ENCODE data around the gene SLC31A2.
"Not testable (repeated sequence)": the region's sequence is repeated elsewhere in the genome, so short reads cannot be mapped to it uniquely, and the experiment has no call there.

The SLC31A2 gene, protein sequence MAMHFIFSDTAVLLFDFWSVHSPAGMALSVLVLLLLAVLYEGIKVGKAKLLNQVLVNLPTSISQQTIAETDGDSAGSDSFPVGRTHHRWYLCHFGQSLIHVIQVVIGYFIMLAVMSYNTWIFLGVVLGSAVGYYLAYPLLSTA

DNA sequence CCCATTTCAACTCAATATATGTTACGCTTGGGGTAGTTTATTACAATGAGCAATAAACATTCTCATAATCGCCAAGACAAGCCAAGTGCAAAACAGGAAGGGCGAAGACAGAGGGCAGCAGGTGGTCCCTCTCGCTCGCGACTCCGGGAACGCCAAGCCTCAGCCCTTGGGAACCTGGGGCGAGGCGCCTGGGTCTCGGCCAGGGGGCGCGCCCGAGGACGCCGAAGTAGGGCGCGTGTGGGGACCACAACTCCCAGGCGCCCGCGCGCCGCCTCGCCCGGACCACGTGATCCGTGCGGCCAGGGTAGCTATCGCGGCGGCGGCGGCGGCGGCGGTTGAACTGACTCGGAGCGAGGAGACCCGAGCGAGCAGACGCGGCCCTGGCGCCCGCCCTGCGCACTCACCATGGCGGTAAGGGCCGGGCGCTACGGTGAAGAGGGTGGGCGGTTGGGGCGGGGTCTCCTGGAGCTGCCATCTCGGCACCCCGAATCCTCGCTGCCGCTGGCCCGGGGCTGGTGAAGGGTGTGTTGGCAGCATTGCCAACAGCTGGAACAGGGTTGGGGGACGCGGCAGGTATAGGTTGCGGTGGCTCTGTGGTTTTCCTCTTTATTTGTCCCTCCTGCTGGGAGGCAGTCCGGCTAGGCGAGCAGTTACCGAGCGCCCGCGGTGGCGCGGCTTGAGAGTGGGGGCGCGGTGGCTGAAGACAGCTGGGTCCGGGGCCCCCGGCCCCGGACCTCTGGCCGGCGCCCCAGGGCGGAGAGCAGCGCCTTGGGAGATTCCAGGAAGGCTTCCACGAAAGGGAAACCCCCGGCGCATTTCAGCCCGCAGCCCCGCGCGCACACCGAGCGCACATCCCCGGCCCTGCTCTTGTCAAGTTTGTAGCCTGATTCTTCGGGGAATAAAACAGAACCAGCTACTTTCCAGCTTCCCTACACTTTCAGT is at the start of gene SLC31A2:
SLC31A2 (plus strand) TSS at position 338 of the 942 bp plus-strand sequence; CDS start at position 406, 68 bp downstream.
- peak; percentile 79 to 89 for DNase-seq

DNA sequence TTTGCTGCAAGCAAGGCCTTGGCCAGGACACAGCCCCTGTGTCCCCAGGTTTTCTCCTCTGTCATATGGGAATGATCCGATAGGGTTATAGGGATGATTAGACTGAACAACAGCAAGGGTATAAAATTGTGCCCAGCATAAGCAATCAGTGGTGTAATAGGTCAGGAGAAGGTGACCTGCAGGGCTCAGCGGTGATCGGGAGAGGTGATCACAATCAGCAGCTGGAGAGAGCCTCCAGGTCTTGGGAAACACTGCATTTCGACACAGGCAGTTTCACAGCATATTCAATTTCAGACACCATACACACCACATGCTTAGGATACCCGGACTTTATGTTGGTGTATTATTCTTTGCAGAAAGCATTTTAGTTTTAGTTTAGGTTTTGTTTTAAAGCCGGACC is 45.5 kb upstream of the SLC31A2 start:
- not testable (repeated sequence) for DNase-seq

DNA sequence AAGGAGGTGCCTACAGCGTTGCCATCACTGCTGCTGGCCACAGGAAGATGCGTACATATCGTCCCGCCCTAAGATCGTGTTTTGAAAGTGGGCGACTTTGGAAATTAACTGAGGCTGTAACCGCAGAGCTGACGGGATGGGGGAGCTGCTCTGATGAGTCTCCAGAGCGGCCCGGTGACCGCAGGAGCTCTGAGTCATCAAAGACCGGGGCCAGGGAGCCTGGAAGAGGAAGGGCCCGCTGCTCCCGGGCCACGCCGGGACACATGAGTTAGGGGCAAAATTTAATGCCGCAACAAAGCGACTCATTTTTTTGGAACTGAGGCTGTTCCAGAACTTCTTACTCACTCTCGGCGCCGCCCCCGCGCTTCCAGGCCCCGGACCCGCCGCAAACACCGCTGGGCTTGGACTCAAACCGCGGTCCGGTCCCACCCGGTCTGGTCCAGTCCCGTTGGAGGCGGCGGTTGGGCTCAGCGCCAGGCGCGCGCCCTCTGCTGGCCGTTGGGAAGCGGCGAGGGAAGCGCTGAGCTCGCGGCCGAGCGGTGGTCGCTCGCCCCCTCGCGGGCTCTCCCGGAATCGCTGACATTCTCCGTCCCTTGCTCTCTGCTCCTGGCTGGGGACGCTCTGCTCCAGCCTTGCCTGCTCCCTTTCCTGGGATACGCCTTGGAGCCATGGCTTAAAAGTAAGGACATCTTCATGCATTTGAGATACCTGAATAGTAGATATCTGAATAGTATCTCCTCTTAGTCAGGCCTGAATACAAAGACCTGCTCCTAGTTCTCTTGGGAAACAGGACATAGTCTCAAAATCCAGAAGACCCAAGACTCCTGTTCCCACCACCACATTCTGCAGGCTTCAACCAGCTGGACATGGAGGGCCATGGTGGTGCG is 39.5 kb upstream of the SLC31A2 start:
- DNase-seq: not testable (repeated sequence)

DNA sequence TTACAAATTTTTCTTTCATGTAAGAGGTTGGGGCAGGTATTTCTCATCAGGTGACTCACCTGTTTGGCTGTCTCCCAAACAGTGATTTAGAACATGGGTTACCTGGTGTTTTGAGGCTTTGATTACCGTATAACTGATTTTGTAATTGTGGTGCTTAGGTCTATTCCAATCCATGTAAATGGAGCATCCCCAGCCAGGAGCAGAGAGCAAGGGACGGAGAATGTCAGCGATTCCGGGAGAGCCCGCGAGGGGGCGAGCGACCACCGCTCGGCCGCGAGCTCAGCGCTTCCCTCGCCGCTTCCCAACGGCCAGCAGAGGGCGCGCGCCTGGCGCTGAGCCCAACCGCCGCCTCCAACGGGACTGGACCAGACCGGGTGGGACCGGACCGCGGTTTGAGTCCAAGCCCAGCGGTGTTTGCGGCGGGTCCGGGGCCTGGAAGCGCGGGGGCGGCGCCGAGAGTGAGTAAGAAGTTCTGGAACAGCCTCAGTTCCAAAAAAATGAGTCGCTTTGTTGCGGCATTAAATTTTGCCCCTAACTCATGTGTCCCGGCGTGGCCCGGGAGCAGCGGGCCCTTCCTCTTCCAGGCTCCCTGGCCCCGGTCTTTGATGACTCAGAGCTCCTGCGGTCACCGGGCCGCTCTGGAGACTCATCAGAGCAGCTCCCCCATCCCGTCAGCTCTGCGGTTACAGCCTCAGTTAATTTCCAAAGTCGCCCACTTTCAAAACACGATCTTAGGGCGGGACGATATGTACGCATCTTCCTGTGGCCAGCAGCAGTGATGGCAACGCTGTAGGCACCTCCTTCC is 37.9 kb upstream of the SLC31A2 start:
- not testable (repeated sequence) for DNase-seq

DNA sequence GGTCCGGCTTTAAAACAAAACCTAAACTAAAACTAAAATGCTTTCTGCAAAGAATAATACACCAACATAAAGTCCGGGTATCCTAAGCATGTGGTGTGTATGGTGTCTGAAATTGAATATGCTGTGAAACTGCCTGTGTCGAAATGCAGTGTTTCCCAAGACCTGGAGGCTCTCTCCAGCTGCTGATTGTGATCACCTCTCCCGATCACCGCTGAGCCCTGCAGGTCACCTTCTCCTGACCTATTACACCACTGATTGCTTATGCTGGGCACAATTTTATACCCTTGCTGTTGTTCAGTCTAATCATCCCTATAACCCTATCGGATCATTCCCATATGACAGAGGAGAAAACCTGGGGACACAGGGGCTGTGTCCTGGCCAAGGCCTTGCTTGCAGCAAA is 32.0 kb upstream of the SLC31A2 start:
- not testable (repeated sequence) for DNase-seq

DNA sequence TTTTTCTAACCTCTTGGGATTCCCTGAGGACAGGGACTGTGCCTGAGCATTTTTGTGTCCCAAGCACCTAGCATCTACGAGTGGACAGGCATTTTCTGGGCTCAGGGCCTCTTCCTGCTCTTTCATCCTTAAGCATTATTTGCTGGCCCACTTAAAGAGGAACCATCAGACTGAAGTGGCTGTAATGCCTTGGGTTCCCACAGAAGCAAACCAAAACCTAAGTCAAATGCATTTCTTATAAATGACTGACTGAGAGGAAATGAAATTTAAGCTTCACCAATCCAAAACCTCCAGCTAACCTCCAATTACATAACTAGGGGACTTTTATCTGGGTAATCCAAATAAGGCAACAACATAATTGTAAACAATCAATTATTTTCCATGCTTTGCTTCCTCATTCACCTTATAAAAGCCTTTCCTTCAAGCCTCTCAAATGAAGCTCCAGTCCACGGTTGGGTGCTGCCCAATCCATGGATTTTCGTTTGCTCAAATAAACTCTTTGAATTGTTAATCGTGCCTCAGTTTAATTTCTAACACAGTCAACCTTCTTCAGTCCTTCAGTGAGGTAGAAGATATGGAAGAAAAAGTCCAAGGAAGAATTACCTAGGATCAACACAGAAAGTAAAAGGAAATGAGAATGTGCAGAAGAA is 25.3 kb upstream of the SLC31A2 start:
- peak; percentile 61 to 89 for DNase-seq

DNA sequence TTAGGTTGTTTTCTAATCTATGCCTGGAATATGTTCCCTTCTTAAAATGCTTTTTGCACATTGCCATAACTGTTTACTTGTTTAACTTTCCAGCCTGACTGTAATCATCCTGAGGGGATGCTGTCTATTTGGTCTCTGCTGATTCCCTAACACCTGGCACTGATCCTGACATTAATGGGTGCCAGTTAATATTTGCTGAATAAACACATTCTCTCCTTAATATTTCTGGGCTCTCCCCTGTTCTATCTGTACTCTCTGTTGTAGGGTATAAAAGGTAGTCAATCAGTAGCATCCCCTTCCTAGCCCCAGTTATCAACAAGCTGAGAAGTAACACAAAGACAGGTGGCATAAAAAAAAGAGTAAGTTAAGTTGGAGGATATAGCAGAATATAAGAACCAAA is 21.3 kb upstream of the SLC31A2 start:
- DNase-seq: no peak

DNA sequence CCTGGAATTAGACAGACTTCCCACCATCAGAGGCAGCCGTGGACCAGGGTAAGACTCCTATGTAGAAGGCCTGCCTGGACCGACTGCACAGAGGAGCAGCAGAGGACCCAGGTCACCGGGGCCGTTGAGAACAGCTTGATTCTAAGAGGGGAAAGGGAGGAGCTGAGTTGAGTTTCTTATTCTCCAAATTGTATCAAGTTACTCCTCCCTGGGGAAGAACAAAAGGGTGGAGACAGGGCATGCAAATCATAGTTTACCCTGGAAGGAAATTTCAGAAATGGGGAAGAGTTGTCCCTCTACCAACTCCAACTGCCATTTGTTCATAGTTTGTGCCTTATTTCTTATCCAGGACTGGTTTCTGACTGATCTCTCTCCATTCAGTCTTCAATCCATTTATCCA is 20.9 kb upstream of the SLC31A2 start:
- peak in 1 of 2 donors; percentile 63 for DNase-seq

DNA sequence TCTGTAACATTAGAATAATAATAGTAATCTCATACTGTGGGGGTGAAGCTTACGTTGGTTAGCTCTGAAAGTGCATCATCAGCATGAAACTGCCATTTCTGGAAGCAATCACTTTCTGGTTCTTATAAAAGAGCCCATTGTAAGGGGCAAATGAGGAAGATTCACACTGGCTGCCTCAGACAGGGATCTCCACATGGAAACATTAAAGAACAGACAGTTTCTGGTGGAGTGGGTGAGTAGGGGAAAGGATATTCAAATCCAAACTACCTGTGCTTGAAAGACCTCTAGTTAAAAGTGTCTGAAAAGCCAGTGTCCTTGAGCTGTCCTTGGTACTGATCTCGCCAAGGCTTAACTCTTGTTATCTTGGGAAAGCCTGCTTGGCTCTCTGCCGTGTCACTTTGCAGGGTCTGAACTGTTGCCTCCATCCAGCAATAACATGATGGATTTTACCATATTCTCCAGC is 19.1 kb upstream of the SLC31A2 start:
- no peak for DNase-seq

DNA sequence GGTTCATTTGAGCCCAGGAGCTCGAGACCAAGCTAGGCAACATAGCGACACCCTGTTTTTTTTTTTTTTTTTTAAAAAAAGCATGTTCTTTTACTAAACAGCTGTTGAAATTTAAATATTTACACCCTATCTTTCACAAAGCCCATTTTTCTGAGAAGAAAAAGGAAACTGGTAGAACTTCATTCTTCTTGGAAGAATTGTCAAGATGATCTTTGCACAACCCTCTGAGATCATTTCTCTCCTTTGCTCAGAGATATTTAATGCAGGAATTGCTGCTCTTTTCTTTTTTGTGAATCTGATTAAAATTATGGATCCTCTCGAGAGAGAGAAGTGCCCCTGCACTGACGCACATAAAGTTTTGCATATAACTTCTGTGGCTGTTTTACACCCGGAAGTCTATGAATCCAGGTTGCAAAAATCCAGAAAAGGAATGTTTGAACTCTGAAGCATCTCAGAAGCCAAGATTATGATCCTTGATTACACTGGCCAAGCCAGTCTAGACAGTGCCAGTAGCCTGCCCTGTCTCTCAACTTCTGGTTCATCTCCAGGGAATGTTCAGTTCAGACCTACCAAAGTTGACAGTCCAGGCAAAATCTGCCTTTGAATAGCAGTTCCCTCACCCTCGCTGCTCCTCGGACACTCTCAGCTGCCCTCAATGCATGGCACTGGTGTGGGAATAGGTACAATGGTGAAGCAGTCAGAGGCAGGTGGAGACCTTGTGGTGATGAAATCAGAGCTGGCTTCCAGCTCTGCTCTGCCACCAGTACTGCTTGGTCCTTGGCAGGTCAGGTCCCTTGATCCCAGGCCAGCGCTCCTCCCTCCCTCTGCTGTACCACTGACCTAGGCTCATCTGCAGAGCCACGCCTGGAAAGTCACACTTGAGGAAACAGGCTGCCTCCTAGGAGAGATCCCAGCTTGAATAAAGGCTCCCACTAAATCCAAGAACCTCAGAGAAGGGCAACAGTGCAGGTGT is 13.3 kb upstream of the SLC31A2 start:
- DNase-seq: no peak

DNA sequence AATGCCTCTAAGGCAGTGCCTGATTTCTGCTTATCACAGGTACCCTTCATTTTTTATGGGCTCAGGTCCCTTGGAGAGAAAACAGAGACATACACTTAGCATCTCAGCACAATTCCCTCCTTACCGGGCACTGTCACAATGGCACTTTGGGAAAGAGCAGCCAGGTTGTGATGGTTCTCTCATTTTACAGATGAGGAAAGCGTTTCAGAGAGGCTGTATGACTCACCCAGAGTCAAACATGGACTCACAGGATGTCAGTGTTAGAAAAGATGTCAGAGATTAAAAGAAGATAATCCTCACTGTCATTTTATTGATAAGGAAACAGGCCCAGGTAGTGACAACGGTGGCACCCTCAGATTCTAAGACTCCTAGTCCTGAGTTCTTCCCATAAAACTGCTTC is 12.0 kb upstream of the SLC31A2 start:
- no peak for DNase-seq

DNA sequence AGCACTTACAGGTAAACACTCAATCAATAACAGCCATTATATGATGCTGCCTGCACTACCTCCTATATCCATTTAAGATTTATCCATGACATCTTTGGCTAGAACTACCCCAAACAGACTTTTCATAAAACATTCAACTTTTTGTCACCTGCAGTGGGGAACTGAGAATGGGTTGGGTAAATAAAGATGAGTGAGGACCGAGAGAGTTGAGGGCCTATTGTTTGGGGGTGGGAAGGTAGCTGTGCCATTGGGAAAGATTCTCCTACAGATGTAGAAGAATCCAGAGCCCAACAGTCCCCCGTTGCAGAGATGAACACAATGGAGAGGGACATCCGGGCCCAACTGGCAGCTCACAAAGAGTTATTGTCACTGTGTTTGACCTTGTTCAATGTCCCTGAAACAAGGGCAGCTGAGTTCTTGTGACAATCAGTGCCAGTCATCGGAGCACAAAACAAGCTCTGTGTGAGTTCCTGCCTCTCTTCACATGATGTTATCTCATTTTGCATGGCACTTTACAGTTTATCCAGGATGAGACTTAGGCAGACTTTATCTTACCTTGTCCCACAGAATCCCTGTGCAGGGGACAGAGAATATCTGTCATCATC is 11.5 kb upstream of the SLC31A2 start:
- DNase-seq: no peak

DNA sequence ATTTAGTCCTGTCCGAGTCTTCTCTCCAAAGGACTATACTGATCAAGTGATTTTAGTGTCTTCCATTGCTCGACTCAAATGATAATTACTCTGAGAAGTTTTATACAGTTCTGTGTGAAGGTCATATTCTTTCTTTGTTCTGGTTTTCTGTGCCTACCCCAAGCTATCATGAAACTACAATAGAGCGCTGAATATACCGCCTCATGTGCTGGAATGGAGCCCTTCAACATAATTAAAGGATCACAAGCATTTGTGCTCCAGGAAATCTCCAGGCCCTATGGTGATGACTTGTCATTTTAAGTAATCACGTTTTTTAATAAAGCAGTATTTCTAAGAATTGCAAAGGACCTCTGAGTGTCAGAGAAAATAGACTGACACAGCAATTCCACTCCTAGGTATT is 10.9 kb upstream of the SLC31A2 start:
- DNase-seq: no peak

DNA sequence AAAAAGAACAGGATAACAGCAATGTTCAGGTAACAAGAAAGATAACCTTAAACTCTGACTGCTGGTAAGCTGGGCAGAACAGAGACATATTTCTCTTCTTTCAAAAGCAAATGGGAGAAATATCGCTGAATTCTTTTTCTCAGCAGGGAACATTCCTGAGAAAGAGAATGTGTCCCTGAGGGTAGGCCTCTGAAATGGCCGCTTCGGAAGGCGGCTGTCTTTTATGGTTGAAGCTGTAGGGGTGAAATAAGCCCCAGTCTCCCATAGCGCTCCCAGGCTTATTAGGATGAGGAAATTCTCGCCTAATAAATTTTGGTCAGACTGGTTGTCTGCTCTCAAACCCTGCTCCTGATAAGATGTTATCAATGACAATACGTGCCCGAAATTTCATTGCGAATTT is 9.9 kb upstream of the SLC31A2 start:
- DNase-seq: not testable (repeated sequence)

DNA sequence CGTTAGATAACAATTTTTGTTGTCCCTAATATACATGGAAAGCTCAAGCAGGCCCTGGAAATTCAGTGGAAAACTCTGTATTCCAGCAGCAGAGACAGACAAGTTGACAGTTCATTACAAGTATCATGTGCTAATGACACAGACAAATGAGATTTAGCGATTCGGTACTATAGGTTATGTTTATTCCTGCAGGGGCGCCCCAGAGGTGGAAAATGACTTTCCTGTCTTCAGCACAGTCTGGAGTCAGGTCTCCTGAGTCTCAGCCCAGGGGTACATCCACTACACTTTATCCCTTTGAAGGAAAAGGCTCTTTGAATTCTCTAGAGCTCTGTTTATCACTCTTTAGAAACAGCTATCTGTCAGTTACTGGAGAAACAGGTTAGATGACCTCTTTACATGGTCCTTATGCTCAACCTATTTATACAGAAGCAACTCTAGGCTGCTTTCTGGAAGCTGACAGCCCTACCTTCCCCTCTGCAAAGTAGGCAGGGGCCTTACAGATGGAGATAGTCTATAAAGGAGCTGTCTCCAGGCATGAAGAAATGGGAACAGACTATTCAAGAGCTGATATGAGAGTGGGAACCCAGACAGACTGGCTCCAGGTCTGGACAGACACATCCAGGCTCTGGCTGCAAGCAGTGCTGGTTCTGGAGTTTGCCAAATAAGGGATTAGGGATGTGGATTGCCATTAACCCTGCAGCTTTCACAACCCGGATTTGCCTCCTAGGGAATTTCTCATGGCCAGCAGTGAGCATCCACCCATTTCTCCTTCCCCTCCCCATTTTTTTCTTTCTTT is 7.2 kb upstream of the SLC31A2 start:
- DNase-seq: no peak

DNA sequence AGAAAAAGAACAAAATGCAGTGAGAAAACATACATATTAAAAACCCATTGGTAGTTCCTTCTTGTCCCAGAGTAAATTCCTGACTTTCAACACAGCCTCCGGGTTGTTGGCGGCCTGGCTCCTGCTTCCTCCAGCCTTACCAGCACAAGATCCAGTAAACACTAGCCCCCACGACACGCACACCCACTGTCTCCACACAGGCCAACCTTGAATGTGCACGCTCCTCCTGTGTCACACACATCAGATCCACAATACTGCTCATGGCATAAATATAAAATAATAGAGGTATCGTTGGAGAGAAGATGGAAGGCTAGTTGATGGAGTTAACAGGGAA is 2.5 kb upstream of the SLC31A2 start:
- DNase-seq: peak; percentile 35 to 65

DNA sequence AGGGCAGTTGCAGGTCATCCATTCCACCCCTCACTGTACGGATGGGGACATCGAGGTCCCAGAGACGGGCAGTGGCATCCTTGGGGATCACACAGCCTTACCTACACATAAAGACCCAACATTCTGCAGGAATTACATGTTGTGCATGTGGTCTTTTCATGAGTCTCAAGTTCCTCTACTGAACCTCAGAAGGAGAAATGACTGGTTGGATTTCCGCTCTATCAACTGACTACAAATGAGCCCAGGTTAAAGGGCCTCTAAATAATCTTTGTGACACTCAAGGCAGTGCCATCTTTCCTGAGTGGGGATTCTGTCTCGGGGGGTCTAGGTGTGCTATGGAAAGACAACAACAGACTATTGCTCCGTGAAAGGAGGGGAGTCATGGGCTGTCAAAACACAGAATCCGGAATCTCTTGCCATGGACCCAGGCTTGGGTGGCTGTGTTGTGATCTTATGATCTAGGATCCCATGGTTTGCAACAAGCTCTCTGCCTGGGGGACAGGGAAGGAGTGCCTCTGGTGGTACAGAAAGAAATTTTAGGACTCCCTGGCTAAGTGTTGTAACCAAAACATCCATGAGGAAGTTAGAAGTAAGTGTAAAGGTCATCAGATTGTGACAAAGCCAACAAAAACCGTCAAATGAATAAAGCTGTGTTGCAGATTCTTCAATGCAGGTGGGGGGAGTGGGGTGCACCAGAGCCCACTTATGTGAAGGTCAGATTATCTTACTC is 1.9 kb upstream of the SLC31A2 start:
- peak; percentile 67 to 77 for DNase-seq

DNA sequence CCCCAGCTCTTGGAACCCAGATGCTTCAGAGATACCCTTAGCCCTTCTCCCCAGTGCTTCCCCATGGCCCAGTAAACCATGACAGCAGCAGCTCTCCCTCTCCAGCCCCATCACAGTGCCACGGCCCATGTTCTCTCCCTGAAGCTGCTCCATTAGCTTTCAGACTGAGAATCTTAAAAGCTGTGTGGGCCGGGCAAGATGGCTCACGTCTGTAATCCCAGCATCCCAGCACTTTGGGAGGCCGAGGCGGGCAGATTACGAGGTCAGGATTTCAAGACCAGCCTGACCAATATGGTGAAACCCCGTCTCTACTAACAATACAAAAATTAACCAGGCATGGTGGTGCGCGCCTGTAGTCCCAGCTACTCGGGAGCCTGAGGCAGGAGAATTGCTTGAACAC is 1.2 kb upstream of the SLC31A2 start:
- not testable (repeated sequence) for DNase-seq
